SK-N-DZ (cell line): ENCODE results near the gene MRPL42.
"Not testable (repeated sequence)": the region's sequence is repeated elsewhere in the genome, so short reads cannot be mapped to it uniquely, and the experiment has no call there.

Experiments
- DNase-seq: peaks from one replicate; pipeline ENCODE4 v3.0.0-alpha.2; 2015; ENCODE audit warnings: low spot score

The MRPL42 gene

DNA sequence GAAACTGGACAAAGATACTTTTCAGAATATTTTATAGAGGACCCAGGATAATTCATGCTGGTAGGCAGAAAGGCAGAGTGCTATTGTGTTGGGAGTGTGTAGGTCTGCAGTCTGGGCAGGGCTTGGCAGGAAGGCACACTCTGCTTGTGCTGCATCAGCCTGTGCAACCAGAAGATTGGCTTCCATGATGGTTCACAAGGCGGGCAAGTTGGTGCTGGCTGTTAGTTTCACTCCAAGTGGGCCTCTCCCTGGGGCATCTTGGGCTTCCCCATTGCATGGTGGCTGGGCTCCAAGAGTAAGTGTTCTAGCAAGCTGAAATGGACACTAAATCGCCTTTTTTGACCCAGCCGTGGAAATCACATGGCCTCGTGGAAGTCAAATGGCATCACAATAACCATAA, 23.7 kb upstream of the MRPL42 start:
- no peak for DNase-seq

DNA sequence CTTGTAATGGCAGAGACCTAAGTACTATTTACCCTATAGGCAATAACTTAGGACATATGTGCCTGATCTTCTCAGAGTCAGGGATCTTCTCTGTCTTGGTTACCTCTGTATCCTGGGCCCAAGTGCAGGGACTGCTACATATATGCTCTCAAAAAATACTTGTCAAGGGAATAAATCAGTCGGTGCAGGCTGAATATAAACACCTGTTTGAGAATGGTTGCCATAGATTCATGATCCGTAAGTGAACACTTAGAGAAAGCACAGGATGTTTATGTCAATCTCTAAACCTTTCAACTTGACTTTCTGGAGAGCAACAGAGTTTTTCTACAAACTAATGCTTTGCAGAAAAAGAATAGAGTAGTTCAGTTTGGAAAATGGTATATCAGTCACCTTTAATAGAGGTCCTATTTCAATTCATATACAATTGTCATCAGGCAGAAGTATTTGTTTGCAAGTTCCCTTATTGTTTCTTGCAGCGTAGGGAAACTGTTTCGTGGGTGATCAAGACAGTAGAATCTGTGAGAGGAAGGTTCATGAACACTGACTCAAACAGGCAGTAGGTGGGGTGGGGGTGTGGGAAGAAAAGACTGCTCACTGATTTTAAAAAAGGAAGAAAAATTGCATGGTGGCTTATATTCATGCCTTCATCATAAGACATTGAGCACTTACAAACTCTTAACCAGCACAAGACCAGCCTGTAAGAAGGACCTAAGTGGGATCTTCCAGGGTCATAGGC, 19.6 kb upstream of the MRPL42 start:
- no peak for DNase-seq

DNA sequence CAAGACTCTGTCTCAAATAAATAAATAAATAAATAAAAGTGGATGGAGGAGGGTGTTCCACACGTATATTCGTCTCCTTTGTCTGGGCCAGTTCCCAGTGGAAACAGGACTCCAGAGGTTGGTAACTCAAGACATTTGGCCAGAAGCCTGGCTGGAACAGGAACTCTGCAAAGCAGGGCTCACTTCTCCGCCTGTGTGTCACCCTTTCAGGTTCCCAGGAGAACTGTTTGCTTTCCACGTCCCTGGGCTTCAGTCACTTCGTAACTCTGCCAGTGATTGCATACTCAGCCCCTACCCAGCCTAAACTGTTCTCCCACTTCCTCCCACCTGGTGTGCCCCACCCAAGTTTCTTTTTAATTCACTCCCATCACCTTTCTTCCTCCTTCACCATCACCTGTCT, 18.5 kb upstream of the MRPL42 start:
- no peak for DNase-seq

DNA sequence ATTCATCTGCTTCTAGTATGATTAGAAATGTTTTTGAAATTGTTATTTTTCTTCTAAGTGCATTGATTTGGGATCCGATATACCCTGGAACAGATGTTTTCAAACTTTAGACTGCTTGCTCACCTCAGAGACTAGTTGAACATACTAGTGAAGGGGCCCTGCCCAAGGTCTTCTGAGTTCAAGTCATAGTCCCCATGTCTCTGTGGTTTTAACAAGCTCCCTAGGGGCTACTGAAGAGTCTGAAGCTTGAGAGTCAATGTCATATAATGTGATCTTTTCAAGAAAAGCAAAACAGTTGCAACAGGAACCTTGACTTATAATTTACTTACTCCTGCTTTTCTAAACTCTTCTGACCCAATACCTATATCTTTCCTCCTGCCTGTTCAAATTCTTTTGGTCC, 18.0 kb upstream of the MRPL42 start:
- DNase-seq = no peak

DNA sequence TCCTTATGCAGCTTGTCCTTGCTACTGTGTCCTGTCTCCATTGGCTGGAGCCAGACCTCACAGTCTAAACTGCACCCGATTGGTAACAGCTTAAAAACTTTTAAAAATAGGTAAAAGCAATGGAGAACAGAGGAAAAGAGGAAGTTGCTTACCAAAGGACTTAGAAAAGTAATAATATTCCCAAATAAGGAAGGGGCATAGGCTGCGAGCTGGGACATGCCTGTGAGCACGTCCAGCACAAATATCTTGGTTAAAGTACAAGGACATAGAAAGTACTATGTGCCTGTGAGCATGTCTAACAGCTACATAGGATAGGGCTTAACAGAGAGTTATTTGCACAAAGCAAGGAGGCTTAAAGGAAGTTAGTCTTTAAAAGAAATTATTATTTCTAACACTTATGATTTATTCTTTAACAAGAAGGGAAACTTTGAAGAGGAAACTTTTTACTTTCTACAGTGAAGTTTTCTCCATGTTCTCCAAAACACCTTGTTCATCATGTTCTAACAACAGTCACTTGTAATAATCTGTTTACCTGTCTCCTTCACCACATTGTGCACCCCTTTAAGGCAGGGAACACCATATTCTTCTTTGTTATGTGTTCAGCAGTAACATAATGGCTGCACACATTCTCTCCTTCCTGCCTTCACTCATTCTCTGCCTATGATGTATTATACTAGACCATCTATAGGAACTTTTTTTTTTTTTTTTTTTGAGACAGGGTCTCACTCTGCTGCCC, 15.7 kb upstream of the MRPL42 start:
- DNase-seq = no peak

DNA sequence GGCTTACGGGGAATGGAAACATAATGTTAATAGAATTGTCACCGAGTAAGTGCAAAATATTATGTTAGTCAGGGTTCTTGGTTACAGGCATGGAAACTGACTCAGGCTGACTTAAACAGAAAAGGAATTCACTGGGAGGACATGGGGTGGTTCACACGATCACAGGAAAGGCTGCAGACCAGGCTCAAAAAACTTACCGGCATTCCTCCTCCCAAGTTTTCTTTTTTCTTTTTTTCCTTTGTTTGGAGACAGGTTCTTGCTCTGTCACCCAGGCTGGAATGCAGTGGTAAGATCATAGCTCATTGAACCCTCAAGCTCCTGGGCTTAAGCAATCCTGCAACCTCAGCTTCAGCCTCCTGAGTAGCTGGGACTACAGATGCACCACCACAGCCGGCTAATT, 13.7 kb upstream of the MRPL42 start:
- DNase-seq = no peak

DNA sequence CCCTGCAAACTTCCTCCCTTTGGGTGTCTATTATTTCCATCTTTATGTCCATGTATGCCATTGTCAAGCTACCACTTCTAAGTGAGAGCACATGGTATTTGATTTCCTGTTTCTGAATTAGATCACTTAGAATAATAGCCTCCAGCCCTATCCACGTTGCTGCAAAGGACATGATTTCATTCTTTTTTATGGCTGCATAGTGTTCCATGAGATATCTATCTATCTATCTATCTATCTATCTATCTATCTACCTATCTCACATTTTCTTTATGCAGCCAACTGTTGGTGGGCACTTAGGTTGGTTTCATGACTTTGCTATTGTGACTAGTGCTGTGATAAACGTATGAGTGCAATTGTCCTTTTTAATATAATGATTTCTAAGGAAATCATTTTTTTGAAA, 11.2 kb upstream of the MRPL42 start:
- no peak for DNase-seq

DNA sequence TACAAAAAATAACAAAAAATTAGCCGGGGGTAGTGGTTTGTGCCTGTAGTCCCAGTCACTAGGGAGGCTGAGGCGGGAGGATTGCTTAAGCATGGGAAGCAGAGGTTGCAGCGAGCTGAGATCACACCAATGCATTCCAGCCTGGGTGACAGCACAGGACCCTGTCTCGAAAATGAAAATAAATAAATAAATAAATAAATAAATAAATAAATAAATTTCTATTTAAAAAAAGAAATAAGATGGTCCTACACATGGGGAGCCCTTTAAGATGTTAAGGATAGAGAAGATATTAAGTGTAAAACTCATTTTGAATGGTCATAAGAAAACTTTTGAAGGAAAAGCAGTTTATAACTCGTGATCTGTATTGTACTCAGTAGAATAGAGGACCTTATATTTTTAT, 8.2 kb upstream of the MRPL42 start:
- no peak for DNase-seq

DNA sequence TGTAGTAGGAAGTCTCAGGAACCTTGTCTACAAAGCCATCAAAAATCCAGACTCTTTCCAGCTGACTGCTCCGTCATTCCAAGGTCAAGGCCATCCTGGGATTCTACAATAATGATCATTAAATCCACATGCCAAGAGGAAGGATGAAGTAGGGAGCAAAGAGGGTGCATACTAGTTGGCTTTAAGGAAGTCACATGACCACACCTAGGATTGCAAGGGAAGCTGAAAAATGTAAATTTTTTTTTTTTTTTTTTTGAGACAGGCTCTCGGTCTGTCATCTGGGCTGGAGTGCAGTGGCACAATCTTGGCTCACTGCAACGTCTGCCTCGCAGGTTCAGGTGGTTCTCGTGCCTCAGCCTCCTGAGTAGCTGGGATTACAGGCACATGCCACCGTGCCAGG, 7.3 kb upstream of the MRPL42 start:
- no peak for DNase-seq

DNA sequence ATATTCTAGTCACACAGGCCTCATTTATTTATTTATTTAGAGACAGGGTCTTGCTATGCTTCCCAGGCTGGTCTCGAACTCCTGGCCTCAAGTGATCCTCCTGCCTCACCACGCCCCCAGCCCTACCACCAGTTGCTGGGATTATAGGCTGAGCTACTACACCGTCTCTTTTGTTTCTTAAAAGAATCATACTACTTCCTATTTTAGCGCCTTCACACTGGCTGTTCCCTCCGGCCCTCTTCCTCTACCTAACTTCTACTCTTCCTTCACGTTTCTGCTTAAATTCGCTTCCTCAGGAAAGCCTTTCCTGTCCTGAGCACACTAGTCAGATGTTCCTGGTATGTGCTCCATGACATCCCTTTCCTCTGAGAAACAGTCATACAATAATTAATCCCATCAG, 6.4 kb upstream of the MRPL42 start:
- DNase-seq = no peak

DNA sequence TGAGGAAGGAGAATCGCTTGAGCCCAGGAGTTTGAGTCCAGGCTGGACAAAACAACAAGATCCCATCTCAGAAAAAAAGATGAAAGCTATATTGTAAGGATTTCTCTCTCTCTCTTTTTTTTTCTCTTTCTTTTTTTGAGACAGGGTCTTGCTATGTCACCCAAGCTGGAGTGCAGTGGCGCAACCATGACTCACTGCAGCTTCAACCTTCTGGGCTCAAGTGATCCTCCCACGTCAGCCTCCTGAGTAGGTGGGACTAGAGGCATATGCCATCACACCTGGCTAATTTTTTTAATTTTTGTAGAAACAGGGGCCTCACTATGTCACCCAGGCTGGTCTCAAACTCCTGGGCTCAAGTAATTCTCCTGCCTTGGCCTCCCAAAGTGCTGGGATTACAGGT, 5.8 kb upstream of the MRPL42 start:
- no peak for DNase-seq

DNA sequence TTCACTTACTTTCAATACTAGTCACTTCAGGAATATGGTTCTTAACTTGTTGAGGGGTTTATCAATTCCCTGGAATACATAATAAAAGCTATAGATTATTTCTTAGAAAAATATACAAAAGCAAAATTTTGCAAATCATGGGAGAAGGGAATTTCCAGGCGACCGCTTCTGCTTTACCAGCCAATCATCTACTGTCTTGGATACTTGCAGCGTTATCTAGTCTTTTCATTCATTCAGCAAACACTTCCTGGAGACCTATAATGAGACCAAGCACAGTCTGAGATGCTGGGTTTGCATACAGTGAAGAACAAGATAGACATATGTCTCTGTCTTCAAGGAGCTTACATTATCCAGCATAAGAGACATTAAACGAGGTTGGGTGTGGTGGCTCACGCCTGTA, 1.5 kb upstream of the MRPL42 start:
- DNase-seq = no peak

DNA sequence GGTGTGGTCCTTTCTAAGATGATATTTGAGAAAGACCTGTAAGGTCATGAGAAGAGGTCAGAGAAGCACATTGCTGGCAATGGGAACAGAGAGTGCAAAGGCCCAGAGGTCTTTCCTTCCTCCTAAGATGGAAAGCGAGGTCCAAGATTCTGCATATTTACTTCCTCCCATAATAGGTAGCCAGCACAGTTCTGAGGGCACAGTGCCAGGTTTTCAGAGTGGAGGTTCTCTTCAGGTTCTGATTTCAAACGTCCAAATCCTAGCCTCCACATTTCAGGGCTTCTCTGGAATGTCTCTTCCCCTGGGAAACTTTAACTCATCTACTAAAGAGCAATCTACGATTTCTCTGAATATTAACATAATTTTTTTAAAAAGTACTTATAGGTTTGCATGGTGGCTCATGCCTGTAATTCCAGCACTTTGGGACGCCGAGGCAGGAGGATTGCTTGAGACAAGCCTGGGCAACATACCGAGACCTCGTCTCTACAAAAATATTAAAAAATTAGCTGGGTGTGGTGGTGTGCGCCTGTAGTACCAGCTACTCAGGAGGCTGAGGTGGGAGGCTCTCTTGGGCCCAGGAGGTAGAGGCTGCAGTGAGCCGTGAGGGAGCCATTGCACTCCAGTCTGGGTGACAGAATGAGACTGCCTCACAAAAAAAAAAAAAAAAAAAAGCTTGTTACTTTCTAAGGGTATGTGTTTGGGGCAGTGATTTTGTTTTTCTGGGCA, 526 bp upstream of the MRPL42 start:
- DNase-seq = no peak

DNA sequence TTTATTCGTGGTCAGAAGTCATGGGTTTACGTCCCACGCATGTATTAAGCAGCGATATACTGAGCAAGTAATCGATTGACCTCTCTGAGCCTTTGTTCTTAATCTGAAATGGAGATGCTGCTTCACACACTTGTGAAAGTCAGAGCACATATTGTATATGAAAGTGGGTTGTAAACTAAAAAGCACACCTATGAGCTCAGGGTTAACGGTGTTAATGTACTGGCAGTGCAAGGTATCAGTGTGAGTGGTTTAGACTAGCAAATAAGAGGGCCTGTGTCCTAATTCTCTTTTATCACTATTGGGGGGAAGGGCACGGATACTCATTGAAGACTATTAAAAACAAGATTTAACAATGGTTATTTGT, 676 bp downstream of the MRPL42 start:
- no peak for DNase-seq

DNA sequence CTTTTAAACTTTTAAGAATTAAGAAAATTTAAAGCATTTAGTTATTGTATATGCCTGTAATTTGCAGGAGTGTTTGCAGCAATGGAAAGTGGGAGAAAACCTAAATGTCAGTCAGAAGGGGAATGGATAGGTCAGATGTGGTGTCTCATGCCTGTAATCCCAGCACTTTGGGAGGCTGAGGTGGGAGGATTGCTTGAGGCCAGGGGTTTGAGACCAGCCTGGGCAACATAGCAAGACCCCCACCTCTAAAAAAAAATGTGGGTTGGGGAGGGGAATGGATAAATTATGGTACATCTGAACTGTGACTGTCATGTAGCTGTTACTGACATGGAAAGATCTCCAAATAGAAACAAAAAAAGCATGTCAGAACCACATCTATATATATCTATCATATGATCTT, 2.1 kb downstream of the MRPL42 start:
- no peak for DNase-seq

DNA sequence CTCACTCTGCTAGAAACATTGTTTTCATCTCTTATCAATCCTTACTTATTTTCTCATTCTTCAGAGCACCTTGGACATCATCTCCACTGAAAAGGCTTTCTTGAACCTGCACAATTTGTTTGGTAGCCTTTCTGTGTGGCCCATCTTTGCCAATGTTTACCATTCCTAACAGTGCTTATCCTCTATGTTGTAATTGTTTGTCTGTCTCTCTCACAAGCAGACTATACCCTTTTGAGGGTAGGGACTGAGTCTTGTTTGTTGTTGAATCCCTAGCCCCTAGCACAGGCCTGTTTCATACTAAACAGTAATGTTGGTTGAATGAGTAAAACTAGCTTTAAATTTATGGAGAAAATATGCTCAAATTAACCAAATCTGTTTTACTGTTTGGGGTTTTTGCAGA, 9.2 kb downstream of the MRPL42 start:
- DNase-seq = no peak

DNA sequence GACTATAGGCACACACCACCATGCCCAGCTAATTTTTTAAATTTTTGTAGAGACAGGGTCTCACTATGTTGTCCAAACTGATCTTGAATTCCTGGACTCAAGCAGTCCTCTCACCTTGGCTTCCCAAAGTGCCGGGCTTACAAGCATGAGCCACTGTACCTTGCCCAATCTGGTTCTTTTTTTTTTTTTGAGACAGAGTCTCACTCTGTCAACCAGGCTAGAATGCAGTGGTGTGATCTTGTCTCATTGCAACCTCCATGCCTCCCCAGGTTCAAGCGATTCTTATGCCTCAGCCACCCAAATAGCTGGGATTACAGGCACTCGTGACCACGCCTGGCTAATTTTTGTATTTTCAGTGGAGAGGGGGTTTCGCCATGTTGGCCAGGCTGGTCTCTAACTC, 15.4 kb downstream of the MRPL42 start:
- DNase-seq = no peak

DNA sequence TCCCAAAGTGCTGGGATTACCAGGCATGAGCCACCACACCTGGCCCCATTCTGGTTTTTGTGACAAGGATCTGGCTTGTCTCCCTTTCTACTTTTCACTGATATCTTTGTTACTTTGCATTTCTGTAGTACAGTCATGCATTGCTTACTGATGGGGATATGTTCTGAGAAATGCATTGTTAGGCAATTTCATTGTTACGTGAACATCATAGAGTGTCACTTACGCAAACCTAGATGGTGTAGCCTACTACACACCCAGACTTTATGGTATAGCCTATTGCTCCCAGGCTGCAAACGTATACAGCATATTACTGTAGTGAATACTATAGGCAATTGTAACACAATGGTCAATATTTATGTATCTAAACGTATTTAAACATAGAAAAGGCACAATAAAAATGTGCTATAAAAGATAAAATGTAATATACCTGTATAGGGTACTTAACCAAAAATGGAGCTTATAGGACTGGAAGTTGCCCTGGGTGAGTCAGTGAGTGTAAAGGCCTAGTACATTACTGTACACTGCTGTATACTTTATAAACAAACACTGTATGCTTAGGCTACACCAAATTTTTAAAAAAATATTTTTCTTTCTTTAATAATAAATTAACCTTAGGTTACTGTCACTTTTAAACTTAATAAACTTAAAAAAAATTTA, 16.0 kb downstream of the MRPL42 start:
- no peak for DNase-seq

DNA sequence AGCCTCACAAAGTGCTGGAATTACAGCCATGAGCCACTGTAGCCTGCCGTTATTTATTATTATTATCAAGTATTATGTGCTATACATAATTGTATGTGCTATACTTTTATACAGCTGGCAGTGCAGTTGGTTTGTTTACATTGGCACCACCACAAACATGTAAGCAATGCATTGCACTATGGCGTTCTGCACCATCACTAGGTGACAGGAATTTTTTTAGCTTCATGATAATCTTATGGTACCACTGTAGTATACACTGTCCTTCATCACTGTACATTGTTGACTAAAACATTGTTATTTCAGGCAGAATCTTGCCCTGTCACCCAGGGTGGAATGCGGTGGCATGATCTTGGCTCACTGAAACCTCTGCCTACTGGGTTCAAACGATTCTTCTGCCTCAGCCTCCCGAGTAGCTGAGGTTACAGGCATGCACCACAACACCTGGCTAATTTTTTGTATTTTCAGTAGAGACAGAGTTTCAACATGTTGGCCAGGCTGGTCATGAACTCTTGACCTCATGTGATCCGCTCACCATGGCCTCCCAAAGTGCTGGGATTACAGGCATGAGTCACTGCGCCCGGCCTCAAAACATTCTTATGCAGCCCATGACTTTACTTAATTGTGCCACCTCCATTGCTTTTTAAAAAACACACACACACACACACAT, 17.1 kb downstream of the MRPL42 start:
- no peak for DNase-seq

DNA sequence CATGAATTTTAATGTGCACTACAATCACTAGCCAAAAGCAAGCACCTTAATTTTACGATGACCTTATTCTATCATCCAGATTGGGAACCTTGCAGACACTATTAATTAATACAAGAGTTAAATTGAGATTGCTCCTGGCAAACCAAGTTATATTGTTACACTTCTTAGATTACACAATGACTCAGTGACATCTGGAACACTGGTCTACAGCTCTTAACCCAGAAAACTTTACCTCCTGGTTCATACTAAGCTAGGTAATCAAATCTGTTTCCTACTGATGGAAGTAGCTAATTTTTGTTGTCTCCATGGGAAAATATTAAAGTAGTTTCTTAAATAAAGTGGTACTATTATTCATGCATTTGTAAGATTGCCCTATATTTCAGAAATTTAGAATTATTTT, 25.5 kb downstream of the MRPL42 start:
- DNase-seq = not testable (repeated sequence)

DNA sequence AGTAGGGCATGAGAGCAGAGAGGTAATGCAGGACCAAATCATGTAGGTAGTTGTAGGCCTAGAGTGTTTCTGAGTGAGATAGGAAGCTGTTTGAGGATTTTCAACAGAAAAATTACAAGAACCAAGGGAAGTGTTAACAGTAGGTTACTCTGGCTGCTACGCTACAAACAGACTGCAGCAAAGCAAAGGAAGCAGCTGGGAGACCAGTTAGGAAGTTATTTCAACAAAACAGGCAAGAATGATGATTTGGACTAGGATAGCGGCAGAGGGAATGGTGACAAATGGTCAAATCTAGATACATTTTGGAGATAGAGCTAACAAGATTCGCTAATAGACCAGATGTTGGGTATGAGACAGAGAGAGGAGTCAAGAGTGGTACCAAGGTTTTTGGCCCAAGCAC, 26.8 kb downstream of the MRPL42 start:
- no peak for DNase-seq

DNA sequence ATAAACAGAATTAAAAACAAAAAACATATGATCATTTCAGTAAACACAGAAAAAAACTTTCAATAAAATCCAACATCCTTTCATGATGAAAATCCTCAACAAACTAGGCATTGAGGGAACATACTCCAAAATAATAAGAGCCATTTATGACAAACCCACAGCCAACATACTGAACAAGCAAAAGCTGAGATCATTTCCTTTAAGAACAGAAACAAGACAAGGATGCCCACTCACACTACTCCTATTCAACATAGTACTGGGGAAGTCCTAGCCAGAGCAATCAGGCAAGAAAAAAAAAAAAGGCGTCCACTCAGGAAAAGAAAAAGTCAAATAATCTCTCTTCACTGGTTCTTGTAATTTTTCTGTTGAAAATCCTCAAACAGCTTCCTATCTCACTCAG, 30.1 kb downstream of the MRPL42 start:
- DNase-seq = no peak
